HG03342 (cell line): ENCODE measurements around the gene SCTR.

Source experiments
- ATAC-seq: cut with Tn5 transposase; IDR thresholded peaks from one replicate; pipeline ENCODE4 v1.9.1; 2021; ENCODE audit warnings: mild to moderate bottlenecking, moderate library complexity; ENCODE audit not compliant: unreplicated experiment

SCTR gene

GRCh38 chr2:119431976-119432850, 92.1 kb downstream of the SCTR start:
- ATAC-seq: peak; percentile 6

GRCh38 chr2:119431155-119431975, 92.9 kb downstream of the SCTR start, which contains the start of gene TMEM37:
Gene TMEM37, plus strand, starts transcription at chr2:119431854. Its CDS starts 50 bp downstream, at chr2:119431904.
- ATAC-seq: peak; percentile 72

GRCh38 chr2:119430023-119430498, 94.2 kb downstream of the SCTR start:
- ATAC-seq: no peak

- no peak for ATAC-seq
Measured at GRCh38 chr2:119429225-119429981, 94.9 kb downstream of the SCTR start.

GRCh38 chr2:119428488-119429224, 95.6 kb downstream of the SCTR start:
- no peak for ATAC-seq

GRCh38 chr2:119427756-119428155, 96.5 kb downstream of the SCTR start:
- no peak for ATAC-seq

- ATAC-seq: no peak
Measured at GRCh38 chr2:119426801-119427395, 97.4 kb downstream of the SCTR start.

GRCh38 chr2:119426396-119426675, 97.9 kb downstream of the SCTR start:
- ATAC-seq: no peak

GRCh38 chr2:119425620-119426395, 98.5 kb downstream of the SCTR start:
- no peak for ATAC-seq

GRCh38 chr2:119425119-119425405, 99.2 kb downstream of the SCTR start:
- no peak for ATAC-seq

GRCh38 chr2:119424284-119425118, 99.8 kb downstream of the SCTR start:
- ATAC-seq: no peak

GRCh38 chr2:119423811-119424210, 100.5 kb downstream of the SCTR start:
- ATAC-seq: no peak

- ATAC-seq: no peak
Measured at GRCh38 chr2:119423108-119423444, 101.2 kb downstream of the SCTR start.

- ATAC-seq: no peak
Measured at GRCh38 chr2:119422360-119423107, 101.7 kb downstream of the SCTR start.

GRCh38 chr2:119421741-119422140, 102.5 kb downstream of the SCTR start:
- no peak for ATAC-seq

GRCh38 chr2:119421304-119421703, 103.0 kb downstream of the SCTR start:
- no peak for ATAC-seq

GRCh38 chr2:119419803-119420508, 104.3 kb downstream of the SCTR start:
- no peak for ATAC-seq
